Transverse colon (tissue), 4 donors: ENCODE measurements around the gene CDKN1B.

ENCODE experiments used
- CTCF ChIP-seq, 5 experiments: fragments of 200-600 bp in 3 of 5; fragments of 450-650 bp in 2 of 5; sonication (generic) in 3 of 5; IDR thresholded peaks; 1 replicate in 2 of 5; 2 replicates in 3 of 5; pipeline ENCODE4 v1.5.1; 2016 to 2017; ENCODE audit warnings: antibody characterized with exemption in 5 of 5, inconsistent platforms in 3 of 5, mild to moderate bottlenecking in 2 of 5, moderate library complexity in 1 of 5
- EP300 ChIP-seq: sonication (generic); formaldehyde crosslinking; IDR thresholded peaks from one replicate; pipeline ENCODE4 v1.6.1; 2017; ENCODE audit warnings: antibody characterized with exemption, low read depth
- POLR2AphosphoS5 ChIP-seq, 3 donors: sonication (generic); formaldehyde crosslinking; IDR thresholded peaks; one replicate each; pipeline ENCODE4 v1.6.1; 2016; ENCODE audit warnings: antibody characterized with exemption in 3 of 3

- no peak for TF ChIP-seq POLR2AphosphoS5 (IDR thresholded peaks at IDR 0.05)
- no peak for TF ChIP-seq CTCF (IDR thresholded peaks at IDR 0.05)
- no peak for TF ChIP-seq EP300
Measured at GRCh38 chr12:12757121-12757520, 40.0 kb downstream of the CDKN1B start.
